Stimulated activated CD4-positive, alpha-beta T cell treated with anti-CD3 and anti-CD28 coated beads, TNF-alpha, amount 100 ng/mL, for 24 hours (primary cell): ENCODE data around the gene ZCCHC14.

ENCODE experiments used
- DNase-seq, 3 experiments: peaks; one replicate each; pipeline ENCODE4 v3.0.0-alpha.2; 2020; ENCODE audit warnings: low read depth in 3 of 3

ZCCHC14 gene

DNA sequence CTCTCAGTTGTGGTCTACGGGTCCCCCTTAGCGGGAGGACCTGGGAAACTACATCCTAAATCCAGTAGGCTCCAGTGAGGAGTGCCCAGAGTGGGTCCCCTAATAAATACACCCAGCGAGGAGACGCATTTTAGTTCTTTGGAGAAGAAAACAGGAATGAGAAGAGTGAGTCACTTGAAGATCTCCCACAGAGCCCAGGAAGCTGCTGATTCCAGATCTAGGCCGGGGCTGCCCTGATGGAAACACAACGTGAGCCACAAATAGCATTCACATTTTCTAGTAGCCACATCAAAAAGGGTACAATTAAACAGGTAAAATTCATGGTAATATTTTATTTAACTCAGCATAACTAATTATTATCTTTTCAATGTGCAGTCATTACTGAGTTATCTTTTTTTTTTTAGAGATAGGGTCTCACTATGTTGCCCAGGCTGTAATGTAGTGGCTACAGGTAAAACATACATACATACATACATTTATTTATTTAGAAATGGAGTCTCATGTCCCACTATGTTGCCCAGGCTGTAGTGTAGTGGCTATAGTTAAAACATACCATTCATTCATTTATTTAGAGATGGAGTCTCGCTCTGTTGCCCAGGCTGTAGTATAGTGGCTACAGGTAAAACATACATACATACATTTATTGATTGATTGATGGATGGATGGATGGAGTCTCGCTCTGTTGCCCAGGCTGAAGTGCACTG is 130.8 kb downstream of the ZCCHC14 start:
- DNase-seq, result no peak

DNA sequence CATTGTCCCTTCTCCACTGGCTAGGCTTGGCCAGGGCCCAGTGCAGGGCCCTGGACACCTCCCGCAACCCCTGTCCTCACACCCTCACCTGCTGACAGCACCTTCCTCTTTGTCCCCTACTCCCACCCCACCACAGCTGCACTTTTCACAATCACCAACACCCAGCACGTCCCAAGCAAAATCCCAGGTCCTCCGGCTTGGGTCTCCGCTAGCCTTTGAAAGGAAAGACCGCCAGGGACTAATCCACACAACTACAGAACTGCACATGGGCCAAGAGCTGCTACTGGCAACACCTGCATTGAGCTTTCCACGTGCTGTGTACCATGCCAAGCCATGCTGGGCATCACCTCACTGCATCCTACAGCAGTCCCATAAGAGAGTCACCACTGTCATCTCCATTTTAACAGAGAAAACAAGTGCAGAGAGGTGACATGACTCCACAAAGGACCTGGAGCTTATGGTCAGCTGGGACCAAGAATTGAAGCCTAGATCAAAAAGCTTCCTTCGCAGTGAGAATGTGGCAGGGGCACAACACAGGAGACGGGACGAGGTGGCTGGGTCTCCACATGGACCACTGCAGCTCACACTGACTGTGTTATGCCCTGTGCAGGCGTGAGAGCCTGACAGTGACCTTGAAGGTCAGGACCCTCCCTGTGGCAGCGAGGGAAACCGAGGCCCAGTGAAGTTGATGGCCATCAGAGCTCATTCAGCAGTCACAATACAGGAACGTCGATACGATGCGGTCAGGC is 131.8 kb downstream of the ZCCHC14 start:
- DNase-seq, result no peak

DNA sequence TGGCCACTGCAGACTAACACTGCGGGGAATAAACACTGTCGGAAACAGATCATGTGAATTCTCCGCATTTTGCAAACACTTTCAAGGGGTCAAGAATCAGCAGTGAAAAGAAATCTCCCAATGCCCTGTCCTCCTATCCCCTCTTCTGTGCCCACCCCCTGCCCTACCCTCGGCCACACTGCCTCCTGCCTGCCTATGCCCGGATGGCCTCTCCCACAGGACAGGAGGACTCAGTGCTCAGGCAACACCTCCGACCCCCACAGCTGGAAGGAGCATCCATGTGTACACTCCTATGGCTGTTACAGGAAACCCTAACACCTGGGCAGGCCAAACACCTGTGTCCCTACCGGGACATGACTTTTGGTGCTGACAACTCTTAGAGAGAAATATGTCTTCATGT is 133.7 kb downstream of the ZCCHC14 start:
- no peak for DNase-seq

DNA sequence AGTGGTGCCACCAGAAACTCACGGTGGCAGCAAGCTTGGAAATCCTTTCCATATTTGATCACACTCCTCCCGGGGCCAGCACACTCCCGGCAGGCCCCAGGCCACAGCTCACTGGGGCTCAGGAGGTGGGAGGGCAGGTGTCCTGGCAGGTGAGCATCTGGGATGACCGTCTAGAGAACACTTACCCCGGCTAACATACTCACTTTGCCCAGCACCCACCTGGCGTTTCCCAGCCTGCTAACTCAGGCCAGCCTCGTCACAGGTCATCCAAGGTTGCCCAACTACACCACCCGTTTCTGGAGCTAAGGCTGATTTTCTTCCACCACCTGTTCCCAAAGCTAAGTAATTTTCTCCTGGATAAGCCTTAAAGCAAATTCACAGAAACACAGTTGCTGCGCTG is 134.1 kb downstream of the ZCCHC14 start:
- no peak for DNase-seq

DNA sequence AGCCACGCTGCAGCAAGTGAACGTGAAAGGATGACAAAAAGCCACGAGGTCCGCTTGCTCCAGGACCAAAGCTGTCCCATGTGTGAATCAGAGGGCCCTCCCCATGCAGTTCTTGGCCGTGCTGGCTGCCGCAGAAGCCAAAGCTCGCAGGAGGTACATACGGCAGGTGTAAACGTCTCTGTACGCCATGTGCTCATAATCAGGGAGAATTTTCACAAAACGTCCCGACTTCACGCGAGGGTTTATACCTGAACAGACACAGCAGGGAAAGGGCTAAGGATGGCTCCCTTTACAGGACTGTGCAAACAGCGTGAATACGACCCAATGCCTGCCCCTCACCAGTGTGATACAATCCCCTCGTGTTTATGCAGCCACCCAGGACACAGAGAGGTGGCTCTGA is 134.6 kb downstream of the ZCCHC14 start:
- no peak for DNase-seq

DNA sequence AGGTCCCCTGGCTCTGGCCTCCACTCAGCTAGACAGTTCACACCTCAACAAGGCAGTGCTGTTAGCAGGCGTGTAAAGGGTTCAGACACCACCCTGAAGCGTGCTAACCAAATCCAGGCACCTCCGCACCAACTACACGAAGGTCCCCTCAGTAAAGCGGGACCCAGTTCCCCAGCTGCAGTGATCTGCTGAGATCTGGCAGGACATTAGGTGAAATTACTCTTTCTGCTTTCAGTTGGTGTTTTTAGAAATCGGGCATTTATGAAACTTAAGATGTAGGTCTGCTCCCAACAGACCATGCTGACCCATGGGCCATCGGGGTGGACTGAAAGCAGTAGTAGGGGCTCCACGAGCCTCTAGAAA is 136.4 kb downstream of the ZCCHC14 start:
- no peak for DNase-seq
